GM18517 (cell line): ENCODE results near the gene TUBA8.

Experiments
- ATAC-seq: cut with Tn5 transposase; IDR thresholded peaks from one replicate; pipeline ENCODE4 v1.9.1; 2021; ENCODE audit warnings: mild to moderate bottlenecking, moderate library complexity; ENCODE audit not compliant: unreplicated experiment

TUBA8 gene

GRCh38 chr22:18077087-18077638 is 33.4 kb upstream of the TUBA8 start:
- ATAC-seq = no peak

GRCh38 chr22:18077639-18078328 is 32.8 kb upstream of the TUBA8 start, which contains the start of gene PEX26:
PEX26 (plus strand) TSS chr22:18077990; CDS start chr22:18078377, 387 bp downstream.
- peak; percentile 83 for ATAC-seq

GRCh38 chr22:18078329-18079041 is 32.1 kb upstream of the TUBA8 start:
- ATAC-seq = peak; percentile 20

- ATAC-seq = no peak
These were observed 30.8 kb upstream of the TUBA8 start for GRCh38 chr22:18079706-18080233.

GRCh38 chr22:18081416-18081815 is 29.2 kb upstream of the TUBA8 start:
- ATAC-seq = no peak

- ATAC-seq = no peak
These were observed 28.1 kb upstream of the TUBA8 start for GRCh38 chr22:18082467-18082866.

GRCh38 chr22:18083406-18083805 is 27.2 kb upstream of the TUBA8 start:
- no peak for ATAC-seq

- ATAC-seq = no peak
These were observed 25.4 kb upstream of the TUBA8 start for GRCh38 chr22:18085188-18085587.

GRCh38 chr22:18087350-18087855 is 23.2 kb upstream of the TUBA8 start:
- no peak for ATAC-seq

GRCh38 chr22:18088825-18089568 is 21.6 kb upstream of the TUBA8 start:
- ATAC-seq = no peak

- ATAC-seq = no peak
These were observed 20.3 kb upstream of the TUBA8 start for GRCh38 chr22:18090286-18090685.

GRCh38 chr22:18091478-18091877 is 19.1 kb upstream of the TUBA8 start:
- no peak for ATAC-seq

GRCh38 chr22:18091916-18092526 is 18.6 kb upstream of the TUBA8 start:
- ATAC-seq = no peak

- ATAC-seq = no peak
These were observed 16.9 kb upstream of the TUBA8 start for GRCh38 chr22:18093661-18094060.

- ATAC-seq = no peak
These were observed 15.4 kb upstream of the TUBA8 start for GRCh38 chr22:18095101-18095805.

GRCh38 chr22:18096823-18097222 is 13.8 kb upstream of the TUBA8 start:
- ATAC-seq = no peak

- no peak for ATAC-seq
These were observed 9.8 kb upstream of the TUBA8 start for GRCh38 chr22:18100781-18101180.

GRCh38 chr22:18101536-18101935 is 9.1 kb upstream of the TUBA8 start:
- no peak for ATAC-seq

- no peak for ATAC-seq
These were observed 6.9 kb upstream of the TUBA8 start for GRCh38 chr22:18103527-18104269.
